Gastrocnemius medialis (tissue), 4 donors: ENCODE data around the gene ARHGAP26.

ENCODE experiments used
- CTCF ChIP-seq, 5 experiments: fragments of 450-650 bp in 3 of 5; fragments of 200-600 bp in 2 of 5; sonication (generic) in 2 of 5; IDR thresholded peaks in 4 of 5; conservative IDR thresholded peaks in 1 of 5; 1 replicate in 4 of 5; 2 replicates in 1 of 5; pipeline ENCODE4 v1.5.1; 2016 to 2019; ENCODE audit warnings: antibody characterized with exemption in 5 of 5, mild to moderate bottlenecking in 3 of 5, moderate library complexity in 3 of 5
- POLR2A ChIP-seq, 2 donors: fragments of 450-650 bp; IDR thresholded peaks; one replicate each; pipeline ENCODE4 v1.6.1; 2017; ENCODE audit warnings: antibody characterized with exemption in 2 of 2, mild to moderate bottlenecking in 2 of 2, moderate library complexity in 2 of 2

GRCh38 chr5:143013176-143013891 lies 243.2 kb downstream of the ARHGAP26 start:
- TF ChIP-seq CTCF (IDR thresholded peaks at IDR 0.05 in 4 of 5, conservative IDR thresholded peaks at IDR 0.05 in 1 of 5) (no peak), POLR2A (IDR thresholded peaks at IDR 0.05) (no peak)
